HG02981 (cell line): Measurements from ENCODE around the gene NOB1.
A peak's percentile ranks its signal among the peaks of the same experiment; 100 is the strongest.
"Not testable (repeated sequence)": the region's sequence is repeated elsewhere in the genome, so short reads cannot be mapped to it uniquely, and the experiment has no call there.

ENCODE experiments used
- ATAC-seq: cut with Tn5 transposase; IDR thresholded peaks from one replicate; pipeline ENCODE4 v1.9.1; 2021; ENCODE audit warnings: mild to moderate bottlenecking, moderate library complexity; ENCODE audit not compliant: unreplicated experiment

NOB1 gene

GRCh38 chr16:69761983-69762813 is 7.5 kb upstream of the NOB1 start, which contains the start of gene WWP2:
WWP2 (plus strand) TSS chr16:69762332; CDS start chr16:69787011, 24,679 bp downstream.
- peak; percentile 74 for ATAC-seq

GRCh38 chr16:69757375-69757774 is 2.6 kb upstream of the NOB1 start:
- ATAC-seq: not testable (repeated sequence)

- no peak for ATAC-seq
These were observed 2.0 kb upstream of the NOB1 start for GRCh38 chr16:69756705-69757104.

- ATAC-seq: no peak
These were observed 620 bp downstream of the NOB1 start for GRCh38 chr16:69754143-69754468.

GRCh38 chr16:69748694-69749345 is 5.9 kb downstream of the NOB1 start:
- ATAC-seq: no peak

GRCh38 chr16:69747115-69747514 is 7.6 kb downstream of the NOB1 start:
- no peak for ATAC-seq

GRCh38 chr16:69745959-69746358 is 8.8 kb downstream of the NOB1 start:
- ATAC-seq: no peak

GRCh38 chr16:69745232-69745612 is 9.5 kb downstream of the NOB1 start:
- no peak for ATAC-seq

- ATAC-seq: no peak
These were observed 10.1 kb downstream of the NOB1 start for GRCh38 chr16:69744363-69745231.

- ATAC-seq: no peak
These were observed 12.5 kb downstream of the NOB1 start for GRCh38 chr16:69741951-69742904.

- no peak for ATAC-seq
These were observed 13.2 kb downstream of the NOB1 start for GRCh38 chr16:69741519-69741918.

GRCh38 chr16:69732101-69732500 is 22.6 kb downstream of the NOB1 start:
- no peak for ATAC-seq

GRCh38 chr16:69731280-69731679 is 23.4 kb downstream of the NOB1 start:
- not testable (repeated sequence) for ATAC-seq

- ATAC-seq: not testable (repeated sequence)
These were observed 25.7 kb downstream of the NOB1 start for GRCh38 chr16:69729030-69729429.

- ATAC-seq: no peak
These were observed 26.8 kb downstream of the NOB1 start for GRCh38 chr16:69727916-69728270.

GRCh38 chr16:69726313-69727060 is 28.2 kb downstream of the NOB1 start, which contains the start of gene NQO1:
NQO1 (minus strand) TSS chr16:69726560; CDS start chr16:69726439, 121 bp downstream.
- ATAC-seq: peak; percentile 98

GRCh38 chr16:69725480-69726312 is 29.0 kb downstream of the NOB1 start:
- ATAC-seq: no peak

GRCh38 chr16:69724981-69725479 is 29.7 kb downstream of the NOB1 start:
- no peak for ATAC-seq
